Measurements from ENCODE around the gene ITGAE.

- no peak for TF ChIP-seq CTCF (IDR thresholded peaks at IDR 0.05)
- no peak for TF ChIP-seq POLR2A (IDR thresholded peaks at IDR 0.05)
These were observed 41.3 kb downstream of the ITGAE start for GRCh38 chr17:3759597-3760216.

Data from sigmoid colon (tissue), 3 donors.